HG03571 (cell line): ENCODE measurements around the gene POLD2.

Experiments
- ATAC-seq: cut with Tn5 transposase; IDR thresholded peaks from one replicate; pipeline ENCODE4 v1.9.1; 2021; ENCODE audit not compliant: unreplicated experiment

POLD2 gene

DNA sequence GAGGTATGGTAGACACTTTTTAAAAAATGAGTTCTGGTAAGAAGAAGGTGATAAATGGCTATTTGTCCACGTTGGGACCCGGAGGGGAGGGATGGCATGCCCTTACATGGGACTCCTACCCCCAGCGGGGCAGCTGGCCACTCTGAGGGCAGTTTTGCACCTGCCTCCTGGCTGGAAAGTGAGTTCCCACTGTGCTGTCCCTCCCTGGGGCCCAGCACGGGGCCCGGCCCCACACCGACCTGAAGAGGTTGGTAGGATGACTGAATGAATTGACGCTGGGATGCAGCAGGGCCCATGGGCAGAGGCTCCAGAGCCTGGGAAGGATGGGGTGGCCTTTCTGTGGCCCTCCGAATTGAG is 19.8 kb downstream of the POLD2 start:
- no peak for ATAC-seq

DNA sequence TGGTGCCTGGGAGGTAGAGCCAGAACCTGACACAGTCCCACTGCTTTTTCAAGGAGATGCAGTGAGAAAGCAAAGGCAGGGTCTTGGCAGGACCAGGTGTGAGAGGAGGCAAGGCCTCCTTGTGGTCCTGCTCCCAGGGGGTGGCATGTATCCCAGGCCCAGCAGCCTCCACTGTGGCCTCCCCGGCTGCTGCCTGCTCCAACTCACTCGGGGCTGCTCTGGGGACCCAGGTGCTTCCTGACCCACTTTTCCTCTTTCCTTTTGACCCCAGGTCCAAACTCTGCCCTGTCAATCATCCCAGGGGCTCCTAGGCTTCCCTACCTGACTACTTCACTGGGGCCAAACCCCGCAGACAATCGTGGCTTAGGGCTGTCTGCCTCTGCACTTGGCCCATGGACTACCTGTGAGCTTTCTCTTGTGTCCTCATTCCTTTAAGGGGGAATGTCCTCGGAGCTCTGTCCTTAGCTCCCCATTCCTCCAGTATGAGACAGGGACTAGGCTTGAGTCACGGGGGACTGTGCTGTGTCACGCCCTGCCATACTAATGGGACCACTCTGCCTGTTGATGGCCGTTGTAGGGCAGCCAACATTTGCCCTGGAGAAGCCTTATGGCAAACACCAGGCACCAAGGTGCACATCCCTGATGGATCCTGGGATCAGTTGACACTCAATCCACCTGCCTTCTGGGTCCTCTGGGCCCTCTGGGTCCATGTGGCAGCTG is 20.3 kb downstream of the POLD2 start:
- ATAC-seq: no peak

DNA sequence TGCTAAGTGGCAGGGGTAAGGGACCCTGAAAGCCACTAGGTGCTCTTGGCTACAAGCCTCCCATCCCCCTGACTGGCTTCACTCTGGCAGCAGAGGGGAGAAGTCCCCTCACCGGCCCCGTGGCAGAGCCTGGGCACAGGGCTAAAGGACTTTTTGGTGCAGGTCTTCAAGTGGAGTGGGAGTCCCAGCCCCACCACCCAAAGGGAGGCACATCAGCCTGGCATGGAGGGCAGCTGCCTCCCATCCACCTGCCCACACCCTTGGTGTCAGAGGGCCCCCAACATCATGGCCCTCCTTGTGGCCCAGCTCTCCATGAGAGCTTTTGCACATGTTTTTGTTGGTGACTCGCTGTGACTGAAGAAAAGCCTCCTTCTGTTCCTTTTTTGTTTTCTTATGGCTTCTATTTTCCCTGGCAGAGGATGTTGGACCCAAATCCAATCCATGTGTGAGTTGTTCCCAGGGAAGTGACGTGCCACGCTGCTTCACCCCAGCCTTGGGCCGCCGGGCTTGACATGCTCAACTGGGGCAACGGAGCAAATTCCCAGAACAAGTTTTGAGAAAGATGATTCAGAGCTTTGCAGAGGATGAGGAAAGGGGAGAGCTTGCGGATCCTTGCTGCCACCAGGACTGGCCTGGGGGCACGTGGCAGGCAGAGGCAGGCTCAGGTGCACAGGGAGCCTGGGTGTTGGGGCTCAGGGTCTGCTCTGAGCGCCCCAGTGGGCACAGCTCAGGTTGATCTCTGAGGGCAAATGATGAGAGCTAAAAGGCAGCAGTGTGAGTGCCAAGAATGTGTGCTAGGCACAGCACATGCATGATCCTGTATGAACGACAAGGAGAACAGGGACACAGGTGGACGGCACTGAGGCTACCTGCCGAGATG is 21.1 kb downstream of the POLD2 start:
- ATAC-seq: no peak

- ATAC-seq: no peak
Measured at GRCh38 chr7:44101303-44101965, 21.9 kb downstream of the POLD2 start.

DNA sequence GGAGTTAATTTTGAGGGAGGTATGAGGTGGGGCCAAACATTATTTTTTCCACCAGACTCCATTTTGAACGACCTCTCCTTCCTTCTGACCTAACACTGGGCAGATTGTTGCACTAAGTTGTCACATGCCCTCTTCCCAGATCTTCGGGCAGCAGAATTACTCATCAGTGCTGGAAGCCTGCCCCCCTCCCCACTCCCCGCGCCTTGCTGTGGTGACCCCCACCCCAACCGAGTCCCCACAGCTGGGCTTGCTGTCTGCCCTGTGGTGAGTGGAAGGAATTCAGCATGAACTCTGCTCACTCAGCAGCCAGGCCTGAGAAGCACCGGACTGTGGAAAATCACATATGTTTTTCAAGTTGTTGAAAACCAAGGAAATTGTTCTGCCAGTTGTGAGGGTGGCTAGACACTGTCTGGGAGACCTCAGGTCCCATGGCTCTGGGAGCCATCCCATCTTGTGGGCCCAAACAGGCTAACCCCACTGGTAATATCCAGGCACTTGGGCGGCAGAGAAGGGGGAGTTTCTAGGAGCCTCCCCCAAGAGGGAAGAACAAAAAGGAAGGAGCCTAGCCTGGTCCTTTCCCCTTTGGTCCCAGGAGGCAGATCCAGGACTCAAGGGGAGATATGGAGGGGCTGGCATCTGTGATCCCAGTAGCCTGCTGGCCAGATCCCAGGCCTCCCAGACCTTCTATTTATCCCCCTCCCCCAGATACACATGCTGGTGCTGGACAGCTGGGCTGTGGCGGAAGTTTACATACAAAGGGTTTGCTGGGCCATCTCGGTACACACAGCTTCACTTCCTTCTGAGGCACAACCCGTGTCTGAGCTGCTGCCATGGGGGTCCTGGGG is 22.7 kb downstream of the POLD2 start:
- no peak for ATAC-seq

- ATAC-seq: no peak
Measured at GRCh38 chr7:44099669-44100068, 23.7 kb downstream of the POLD2 start.

DNA sequence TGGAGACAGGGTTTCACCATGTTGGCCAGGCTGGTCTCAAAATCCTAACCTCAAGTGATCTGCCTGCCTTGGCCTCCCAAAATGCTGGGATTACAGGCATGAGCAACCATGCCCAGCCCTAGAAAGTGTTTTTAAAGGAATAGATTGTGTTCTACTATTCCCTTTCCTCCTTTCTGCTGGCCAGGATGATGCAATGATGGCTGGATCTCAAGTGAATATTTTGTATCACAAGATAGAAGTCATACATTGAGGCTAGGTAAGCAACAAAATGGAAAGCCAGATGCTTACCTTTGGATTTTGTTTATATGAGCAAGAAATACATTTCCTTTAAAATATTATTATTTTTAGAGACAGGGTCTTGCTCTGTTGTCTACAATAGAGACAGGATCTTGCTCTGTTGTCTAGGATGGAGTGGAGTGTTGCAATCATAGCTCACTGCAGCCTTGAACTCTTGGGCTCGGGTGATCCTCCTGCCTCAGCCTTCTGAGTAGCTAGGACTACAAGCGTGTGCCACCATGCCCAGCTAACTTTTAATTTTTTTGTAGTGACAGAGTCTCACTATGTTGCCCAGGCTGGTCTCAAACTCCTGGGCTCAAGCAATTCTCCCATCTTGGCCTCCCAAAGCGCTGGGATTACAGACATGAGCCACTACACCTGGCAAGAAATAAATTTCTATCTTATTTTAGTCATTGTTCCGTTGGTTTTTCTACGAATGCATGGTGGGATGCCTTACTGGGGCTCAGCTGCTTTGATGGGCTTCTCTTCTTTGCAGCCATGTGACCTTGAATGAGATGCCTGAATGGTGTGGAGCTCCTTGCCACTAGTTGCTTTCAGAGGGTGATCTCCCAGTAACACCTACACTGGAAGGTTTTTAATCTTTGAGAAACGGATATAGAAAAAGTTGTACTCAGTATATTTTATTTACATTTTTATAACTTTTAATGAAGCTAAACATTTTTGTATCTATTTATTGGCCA is 25.0 kb downstream of the POLD2 start:
- no peak for ATAC-seq

DNA sequence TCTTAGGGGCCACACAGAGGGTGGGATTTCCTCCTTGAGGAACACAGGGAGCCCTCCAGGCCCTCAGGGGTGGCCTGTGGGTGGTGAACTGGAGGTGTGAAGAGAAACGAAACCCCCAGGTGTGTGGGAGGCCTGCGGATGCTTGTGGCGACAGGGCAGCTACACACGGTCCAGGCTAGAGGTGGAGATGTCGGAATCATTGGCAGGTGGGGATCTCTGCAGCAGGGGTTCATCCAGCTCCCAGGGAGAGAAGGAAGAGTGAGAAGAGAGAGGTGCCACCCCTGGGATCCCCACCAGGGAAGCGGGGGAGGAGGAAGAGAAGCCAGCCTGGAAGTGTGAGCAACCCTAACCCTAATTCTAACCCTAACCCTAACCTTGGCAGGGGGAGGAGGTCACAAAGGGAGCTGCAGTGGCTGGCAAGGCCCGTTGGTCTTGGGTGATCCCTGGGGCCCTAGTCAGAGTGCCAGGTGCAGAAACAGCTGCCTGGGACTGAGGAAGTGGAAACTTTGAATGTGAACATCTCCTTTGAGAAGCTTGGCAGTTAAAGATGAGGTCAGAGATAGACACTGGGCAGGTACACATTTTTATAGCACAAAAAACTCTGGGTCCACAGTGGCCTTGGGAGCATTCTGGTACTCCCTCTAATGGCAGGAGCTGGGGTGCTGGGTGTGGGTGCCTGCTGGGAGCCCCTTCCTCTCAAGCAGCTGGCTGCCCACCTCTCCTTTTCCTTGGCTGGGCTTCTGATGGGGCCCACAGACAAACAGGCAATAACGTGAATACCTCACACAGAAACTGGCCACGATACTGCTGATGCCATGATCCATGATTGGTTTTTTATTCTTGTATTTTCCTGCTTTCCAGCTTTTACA is 26.1 kb downstream of the POLD2 start:
- ATAC-seq: no peak

DNA sequence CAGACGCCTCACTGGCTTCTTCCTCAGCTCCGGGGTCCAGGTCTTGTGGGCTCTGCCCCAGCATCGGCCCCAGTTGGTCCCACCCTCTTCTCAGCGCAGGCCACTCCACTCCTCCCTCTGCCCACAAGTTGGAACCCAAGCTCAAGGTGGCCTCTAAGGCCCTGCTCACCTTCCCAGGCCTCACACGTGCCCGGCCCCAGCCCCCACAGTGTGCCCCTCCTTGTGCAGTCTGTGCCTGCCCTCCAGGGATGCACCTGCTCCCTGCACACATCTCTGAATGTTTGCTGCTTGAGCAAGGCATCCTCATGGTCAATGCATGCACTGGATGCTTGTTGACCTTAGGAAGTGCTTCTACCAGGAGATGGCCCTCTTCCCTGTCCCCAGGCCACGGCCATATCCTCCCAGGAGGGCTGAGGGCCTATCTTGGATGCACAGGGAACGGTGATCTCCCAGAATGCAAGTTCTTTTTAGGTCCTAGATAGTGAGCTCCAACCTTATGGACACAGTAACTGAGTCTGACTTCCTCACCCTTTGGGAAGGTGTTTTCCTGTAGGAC is 26.9 kb downstream of the POLD2 start:
- ATAC-seq: no peak

DNA sequence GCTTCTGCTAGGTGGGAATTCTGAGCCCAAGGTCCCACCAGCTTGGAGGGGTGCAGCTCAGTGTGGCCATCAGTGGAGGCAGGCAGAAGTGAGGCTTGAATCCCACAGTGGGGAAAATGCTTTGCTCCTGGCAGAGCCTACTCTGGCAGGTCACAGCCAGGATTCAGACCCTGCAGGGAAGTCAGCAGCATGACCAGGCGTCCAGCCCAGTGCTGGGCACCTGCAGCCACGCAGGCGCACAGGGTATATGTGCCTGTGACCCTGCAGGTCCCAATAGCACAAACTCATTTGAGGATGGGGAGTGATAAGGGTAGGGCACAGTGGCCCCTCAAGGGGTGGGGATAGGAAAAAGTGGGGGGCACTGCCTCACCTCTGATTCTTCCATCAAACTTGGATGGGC is 27.6 kb downstream of the POLD2 start:
- ATAC-seq: no peak

DNA sequence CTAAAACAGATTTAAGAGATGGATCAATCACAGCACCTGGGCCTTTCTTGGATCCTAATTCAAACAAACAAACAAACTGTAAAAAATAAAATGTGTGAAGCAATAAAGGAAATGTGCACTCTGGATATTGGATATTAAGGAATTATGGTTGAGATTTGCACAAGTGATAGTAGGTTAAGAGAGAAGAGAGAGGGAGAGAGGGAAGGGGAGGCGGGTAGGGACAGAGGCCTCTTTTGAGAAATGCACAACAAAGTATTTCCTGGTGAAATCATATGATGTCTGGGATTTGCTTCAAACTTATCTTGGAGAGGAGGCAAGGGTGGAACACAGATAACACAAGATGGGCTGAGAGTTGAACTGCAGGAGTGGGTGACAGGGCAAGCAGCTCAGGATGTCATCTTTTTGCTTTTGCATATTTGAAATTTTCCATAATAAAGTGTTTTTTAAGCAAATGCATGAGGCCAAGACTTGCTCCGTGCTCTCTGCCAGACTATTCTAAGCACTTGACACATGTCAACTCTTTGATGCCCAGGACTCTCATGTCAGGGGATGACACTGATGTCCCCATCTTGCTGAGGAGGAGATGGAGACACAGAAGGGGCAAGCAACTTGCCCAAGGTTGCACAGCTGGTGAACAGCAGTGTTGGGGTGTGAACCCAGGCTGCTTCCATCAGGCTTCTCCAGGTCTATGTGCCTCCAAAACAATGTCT is 28.3 kb downstream of the POLD2 start:
- ATAC-seq: no peak

DNA sequence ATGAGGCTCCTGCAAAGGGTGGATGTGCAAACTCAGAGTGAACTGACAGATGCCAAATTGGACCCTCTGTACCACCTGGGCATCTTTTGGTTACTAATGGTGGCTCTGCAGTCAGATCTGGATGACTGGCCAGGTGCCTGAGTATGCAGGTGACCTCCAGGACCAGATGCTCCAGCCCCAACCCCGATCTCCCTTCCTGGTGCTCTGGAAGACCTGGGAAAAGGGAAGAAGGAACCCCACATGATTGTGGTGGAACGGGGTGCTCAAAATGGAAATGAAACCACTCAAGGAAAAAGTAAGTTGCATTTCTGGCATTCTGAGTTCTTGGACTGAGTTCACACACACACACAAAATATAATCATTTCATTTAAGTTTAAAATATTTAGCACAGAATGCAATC is 29.0 kb downstream of the POLD2 start:
- ATAC-seq: no peak

- no peak for ATAC-seq
Measured at GRCh38 chr7:44093102-44093641, 30.2 kb downstream of the POLD2 start.

DNA sequence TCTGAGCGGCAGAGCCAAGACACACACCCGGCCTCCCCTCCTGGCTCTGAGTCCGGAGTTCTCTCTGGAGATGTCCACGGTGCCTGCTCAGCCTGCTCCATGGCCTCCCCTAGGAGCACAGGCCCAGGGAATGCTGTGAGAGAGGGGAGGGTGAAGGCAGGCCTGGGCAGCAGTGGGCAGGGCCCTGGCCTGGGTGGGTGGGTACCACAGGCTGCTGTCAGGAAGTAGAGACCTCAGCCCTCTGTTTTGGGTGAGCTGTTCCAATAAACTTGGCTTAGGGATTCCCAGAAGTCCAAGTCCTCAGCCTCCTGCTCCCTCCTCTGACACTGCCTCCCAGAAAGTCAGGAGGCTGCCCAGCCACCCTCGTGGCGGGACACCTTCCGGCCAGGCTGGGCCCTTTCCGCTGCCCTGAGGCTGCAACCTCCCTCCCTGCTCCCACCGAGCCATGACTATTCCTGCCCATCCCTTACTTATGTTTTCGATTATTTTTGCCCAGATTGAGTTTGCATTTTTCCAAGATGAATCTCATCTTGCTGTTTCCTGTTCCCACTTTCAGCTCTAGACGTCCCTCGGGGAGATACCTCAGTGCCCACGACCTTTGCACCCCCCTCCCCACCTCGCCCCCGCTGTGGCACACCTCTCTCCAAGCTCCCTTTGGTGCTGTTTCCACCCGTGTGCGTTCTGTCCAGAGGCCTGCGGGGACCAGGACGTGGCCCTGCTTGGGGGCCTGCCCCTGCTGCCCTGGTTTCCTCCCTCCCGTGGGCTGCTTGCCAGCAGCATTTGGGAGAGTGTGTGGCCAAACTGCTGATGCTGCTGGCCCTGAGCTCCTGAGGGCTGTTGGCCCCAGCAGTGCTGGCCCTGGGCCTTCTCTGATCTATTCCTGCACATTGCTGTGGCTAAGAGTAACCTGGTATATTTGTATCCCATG is 35.2 kb downstream of the POLD2 start:
- ATAC-seq: no peak

GRCh38 chr7:44086627-44087026 is 36.7 kb downstream of the POLD2 start:
- no peak for ATAC-seq

GRCh38 chr7:44085546-44085945 is 37.8 kb downstream of the POLD2 start:
- no peak for ATAC-seq

GRCh38 chr7:44084701-44085100 is 38.6 kb downstream of the POLD2 start:
- no peak for ATAC-seq
